AML-193 (cell line): ENCODE measurements around the gene USP3.

Source experiments
- DNase-seq, 2 experiments: peaks; one replicate each; lab custom pipeline; 2025; lab: John Stamatoyannopoulos, UW

Gene USP3

DNA sequence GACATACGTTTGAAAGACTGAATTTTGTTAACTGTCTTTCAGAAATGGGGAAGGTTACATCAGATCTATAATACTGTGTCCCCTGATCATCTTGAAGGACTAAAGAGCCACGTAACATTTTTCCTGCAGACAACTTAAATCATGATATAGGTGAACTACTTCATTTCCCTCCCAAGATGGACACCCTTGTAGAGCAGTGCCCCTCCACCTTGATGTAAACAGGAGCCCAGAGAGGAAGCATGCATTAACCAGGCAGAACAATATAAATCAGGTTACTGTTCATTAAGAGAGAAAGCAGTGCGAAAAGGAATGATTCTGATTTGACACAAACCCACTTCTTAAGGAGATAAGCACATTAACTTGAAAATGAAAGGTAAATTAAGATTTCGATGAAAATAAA is 36.1 kb downstream of the USP3 start:
- DNase-seq = no peak

DNA sequence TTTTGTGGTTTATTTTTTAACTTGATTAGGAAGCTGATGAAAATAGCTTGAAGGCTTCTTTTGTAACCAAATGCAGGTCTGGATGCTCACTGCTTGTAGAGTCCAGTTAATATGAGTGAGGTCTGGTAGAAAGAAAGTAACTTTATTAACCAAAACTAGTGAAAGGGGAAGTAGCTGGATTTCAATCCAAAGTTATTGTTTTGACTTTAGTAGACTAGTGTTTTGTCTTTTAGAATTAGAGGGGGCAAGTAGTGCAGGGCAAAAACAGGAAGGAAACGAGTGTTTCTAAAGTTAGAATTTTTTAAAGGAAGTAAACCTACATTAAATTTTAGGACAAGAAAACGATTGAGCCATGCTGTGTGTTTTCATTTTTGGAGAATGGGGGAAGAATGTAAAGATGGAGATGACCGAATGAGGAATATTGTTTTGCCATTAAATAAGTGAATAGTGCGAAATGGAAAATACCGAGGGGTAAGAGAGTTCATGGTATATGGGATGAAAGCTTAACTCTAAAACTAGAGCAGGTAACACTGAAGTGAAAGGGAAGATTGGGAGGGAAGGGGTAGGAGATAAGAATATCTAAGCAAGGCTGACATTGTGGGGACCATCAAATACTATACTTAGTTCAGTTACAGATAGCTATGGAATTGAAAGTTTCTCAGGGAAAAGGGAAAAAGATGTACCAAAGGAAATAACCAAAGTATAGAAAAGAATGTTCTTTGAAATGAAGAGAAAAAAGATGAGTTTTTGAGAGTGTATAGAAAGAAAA is 40.0 kb downstream of the USP3 start:
- peak; percentile 62 to 74 for DNase-seq

GRCh38 chr15:63545520-63545919 is 41.1 kb downstream of the USP3 start:
- DNase-seq = no peak

DNA sequence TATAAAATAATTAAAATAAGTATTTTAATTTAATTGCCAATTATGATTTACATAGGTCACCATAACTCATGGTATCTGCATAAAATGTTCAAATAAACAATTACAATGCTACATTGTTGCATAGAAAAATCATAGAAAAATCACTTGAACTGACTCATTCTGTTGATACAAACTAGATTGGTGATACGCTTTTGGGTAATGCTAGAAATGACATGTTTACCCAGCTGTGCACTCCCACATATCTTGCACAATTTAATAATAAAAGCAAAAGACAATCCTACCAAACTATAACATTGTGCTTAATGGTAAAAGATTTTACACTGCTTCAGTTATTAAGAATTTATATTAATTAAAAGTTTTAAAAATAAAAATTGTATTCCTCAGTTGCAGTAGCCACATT is 47.0 kb downstream of the USP3 start:
- no peak for DNase-seq

GRCh38 chr15:63553388-63553791 is 49.0 kb downstream of the USP3 start:
- peak; percentile 22 to 44 for DNase-seq

- DNase-seq = no peak
Measured at GRCh38 chr15:63554337-63554927, 50.0 kb downstream of the USP3 start.

DNA sequence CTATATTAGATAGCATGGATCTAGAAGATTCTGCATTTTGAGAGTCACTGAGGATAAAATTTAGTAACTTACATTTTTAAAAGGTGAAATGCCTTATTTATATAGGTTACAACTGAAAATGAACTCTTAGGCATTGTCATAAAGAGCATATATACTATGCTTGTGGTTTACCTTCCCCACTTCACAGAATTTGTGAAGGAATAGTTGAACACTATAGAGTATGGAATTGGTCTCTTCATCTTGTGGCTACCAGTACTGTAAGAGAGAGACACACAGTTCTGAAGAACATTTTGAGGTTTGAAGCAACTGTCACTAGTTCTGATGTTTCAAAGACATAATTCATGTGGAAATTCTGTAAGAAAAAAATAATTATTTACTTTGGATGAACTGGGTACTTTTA is 51.1 kb downstream of the USP3 start:
- no peak for DNase-seq

DNA sequence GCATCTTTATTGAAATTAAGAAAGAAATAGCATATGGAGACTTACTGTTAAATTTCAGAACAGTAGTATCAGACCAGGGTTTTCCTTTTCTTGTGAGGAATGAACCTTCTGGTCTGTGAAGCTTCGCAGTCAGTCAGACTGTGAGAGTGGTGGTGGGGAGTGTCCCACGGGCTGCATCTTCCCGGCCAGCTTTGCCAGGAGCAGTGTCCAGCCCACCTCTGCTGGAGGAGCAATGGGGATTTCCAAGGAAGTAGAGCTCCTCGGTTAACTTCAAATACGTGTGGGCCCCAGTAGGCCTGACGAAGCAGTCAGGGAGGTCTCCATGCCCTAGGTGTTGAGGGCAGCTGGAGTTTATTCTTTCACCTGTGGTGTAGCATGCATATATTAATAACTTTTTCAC is 51.9 kb downstream of the USP3 start:
- DNase-seq = no peak

DNA sequence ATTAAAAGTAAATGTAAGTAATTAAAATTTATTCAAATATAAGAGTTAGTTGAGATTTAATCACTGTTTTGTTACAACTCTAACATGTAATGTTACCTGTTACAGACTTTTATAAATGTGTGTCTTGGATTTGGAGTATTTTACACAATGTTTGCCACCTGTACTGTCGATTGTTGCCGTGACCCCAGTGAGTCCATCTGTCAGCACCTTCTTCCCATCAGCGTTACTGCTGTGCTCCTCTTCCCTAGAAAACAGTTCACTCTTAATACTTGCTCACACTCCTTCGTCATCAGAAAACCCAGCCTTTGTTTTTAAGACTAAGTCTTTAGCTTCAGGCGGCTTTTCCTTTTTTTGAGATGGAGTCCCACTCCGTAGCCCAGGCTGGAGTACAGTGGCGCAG is 52.3 kb downstream of the USP3 start:
- DNase-seq = no peak

DNA sequence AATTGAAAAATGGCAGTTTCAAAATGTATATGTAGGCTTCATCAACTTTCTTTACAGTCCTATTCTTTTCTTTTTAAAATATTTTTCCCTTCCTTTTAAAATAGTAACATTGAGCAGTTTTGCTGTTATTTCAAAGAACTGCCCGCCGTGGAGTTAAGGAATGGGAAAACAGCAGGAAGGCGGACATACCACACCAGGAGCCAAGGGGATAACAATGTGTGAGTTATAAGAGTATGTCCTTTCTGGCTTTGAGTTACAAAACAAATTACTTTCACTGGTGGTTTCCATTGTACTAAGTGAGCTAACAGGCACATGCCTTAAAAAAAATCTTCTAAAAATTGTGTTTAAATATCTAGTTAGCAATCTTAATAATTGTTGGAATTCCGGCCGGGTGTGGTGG is 55.4 kb downstream of the USP3 start:
- no peak for DNase-seq

DNA sequence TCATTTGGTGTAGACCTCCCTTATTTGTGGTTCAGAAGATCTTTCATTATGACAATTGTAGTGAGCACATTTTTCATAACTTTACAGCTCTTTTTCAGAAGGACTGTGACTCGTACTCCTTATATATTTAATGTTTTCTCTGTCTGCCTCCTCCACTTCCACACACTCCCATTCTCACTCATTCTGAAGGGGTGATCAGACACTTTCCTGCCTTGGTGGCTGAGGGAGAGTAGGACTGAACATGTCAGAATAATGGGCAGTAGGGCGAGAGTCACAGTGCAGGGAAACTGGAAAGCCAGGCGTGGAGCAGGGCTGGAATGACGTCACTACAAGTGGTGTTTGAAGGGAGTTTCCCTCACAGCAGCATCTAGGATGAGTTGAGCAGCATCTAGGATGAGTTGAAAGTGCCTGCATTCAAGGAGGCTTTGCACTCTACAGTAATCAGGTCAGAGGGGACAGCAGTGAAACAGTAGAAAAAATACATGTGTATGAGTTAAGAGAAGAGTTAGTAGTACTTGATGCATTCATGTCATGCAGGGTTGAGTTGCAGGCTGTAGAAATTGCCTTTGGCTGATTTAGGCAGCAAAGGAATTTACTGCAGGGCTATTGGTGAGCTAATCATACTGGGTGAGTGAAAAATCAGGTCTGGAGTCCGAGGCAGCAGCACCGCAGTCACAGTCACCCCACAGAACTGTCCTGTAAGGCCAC is 56.5 kb downstream of the USP3 start:
- DNase-seq = no peak

- no peak for DNase-seq
Measured at GRCh38 chr15:63564093-63564492, 59.7 kb downstream of the USP3 start.

DNA sequence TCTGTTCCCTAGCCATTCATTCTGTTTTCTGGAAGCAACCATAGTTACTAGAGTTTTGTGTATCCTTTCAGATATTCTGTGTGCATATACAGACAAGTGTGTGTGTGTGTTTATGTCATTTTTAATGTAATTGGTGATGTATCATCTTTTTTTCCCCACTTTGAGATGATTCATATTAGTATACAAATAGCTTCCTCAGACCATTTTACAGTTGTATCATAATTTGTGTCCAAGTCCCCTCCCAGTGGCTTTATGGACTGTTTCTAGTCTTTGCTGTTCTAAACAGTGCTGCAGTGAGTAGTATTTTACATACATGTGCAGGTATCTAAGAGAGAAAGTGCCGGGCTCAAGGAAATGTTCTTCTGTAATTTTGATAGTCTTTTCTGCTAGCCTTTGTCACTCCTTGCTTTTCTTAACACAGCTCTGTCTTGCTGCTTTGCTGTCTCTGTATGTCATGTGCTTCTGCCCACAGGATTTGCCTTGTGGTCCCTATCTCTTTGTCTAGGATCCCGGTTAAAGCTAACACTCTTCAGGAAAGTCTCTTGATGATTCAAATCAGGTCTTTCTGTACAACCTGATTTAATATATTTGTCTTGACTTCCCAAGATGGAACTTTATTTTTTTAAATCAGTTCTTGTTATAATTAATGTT is 61.3 kb downstream of the USP3 start:
- DNase-seq = no peak

- DNase-seq = no peak
Measured at GRCh38 chr15:63572749-63573464, 68.5 kb downstream of the USP3 start.

- no peak for DNase-seq
Measured at GRCh38 chr15:63573533-63573932, 69.1 kb downstream of the USP3 start.

DNA sequence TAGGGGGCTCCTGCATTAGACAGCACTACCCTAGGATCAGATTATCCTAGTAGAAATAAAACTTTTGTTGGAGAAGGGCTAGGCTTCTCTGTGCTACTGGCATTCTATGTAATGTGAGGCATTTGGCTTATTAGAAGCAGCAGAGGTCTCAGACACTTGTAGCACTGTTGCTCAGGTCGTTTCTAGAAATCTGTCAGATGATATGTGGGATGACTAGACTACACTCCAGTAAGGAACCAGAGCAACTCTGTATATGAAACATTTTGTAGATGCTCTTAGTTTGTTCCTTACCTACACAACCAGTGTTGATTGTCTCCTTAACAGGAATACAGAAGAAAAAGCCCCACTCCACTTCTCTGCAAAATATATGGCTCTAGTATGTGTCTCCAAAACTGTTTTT is 70.9 kb downstream of the USP3 start:
- no peak for DNase-seq

DNA sequence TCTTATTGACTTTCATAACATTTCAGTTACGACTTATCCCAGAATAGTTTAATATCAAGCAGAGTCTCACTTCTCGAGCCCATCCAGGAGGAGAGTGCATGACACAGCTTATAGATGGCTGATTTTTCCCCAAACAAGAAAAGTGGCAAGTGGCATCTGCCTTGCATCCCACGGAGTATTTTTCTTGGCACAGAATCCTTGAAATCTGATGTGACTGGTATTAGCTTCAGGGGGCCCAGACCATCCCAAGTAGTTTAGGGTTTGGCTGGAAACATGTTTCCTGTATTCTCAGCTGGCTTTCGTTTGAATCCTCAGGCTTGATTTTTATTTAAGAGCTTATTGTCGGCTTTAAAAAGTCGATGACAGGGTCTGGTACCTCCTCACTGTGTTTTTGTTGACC is 72.0 kb downstream of the USP3 start:
- no peak for DNase-seq

DNA sequence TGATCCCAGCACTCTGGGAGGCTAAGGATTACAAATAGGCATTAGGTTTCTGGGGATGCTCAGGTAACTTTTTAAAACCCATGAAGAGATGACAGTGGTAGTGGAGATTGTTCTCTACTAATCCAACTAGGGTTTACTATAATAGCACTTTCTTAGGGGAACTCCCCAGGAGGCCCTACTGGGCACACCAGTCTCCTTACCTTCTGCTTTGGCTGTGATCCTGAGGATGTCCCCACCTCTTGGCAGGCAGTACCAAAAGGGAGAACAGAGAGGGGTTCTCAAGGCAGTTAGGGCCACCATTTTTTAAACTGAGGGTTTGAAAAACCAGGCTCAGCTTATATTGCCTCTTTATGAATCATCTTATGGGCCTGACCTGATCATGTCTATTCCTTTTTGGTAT is 77.8 kb downstream of the USP3 start:
- no peak for DNase-seq

DNA sequence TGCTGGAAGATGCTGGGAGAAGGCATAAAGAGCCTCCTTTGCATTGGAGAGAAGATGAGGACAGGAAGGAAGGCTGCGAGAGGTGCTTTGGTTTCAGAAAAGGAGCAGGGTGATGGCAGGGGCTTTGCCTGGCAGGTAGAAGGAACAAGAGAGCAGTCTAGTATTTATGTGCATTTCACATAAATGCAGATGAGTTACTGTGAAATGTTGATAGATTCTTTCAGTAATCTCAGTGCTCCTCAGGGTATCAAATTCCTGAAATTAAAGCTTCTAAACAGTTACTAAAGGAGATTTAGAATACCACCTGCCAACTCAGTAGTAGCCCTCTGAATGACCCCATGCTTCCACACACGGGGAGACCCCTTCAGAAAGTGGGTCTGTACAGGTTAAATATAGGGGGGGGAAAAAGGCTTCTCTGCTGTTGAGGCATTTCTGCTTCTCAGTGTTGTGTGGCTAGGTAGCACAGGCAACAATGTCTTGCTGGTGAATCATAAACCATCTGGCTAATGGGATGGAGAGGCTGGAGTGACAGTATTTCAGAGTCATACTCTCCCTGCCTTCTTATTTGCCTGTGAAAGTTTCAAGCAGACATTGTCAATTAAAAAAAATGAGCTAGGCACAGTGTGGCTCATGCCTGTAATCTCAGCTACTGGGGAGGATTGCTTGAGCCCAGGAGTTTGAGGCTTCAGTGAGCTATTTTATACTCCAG is 78.5 kb downstream of the USP3 start:
- DNase-seq = no peak

DNA sequence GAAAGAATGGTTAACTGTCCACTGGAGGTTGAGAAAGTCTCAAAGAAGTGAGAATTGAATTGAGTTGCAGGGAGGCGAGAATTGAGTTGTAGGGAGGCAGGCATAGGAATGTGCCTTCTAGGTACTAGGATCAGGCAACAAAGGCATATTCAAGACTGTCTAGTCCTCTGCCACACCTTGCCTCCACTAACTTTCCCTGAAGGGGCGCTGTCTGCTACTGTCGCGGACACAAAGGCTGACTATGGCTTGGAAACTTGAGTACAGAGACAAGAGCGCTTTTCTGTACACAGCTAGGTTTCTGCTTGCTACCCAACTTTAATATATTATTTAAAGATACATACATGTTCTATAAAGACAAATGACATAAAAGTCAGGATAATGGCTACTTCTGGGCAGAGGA is 82.4 kb downstream of the USP3 start:
- no peak for DNase-seq

- DNase-seq = no peak
Measured at GRCh38 chr15:63587527-63587926, 83.1 kb downstream of the USP3 start.

- no peak for DNase-seq
Measured at GRCh38 chr15:63588826-63589225, 84.4 kb downstream of the USP3 start.
